ENCODE data around the gene S100B.

S100B gene

GRCh38 chr21:46604975-46605766, at the start of gene S100B:
Gene S100B, minus strand, starts transcription at chr21:46605082. Its CDS starts 2,667 bp downstream, at chr21:46602415.
- no peak for DNase-seq (ENCODE audit: low read depth)
- H3K4me3 ChIP-seq (ENCODE audit: control insufficient read depth, low read depth, low read length), result no peak within 1 kb of the TSS
- no peak for TF ChIP-seq CTCF (IDR thresholded peaks at IDR 0.05; ENCODE audit: control insufficient read depth, insufficient read depth, low read depth, low read length, missing control alignments)

GRCh38 chr21:46651121-46651520, 46.2 kb upstream of the S100B start:
- H3K4me3 ChIP-seq (ENCODE audit: control insufficient read depth, low read depth, low read length), result no peak overlapping the region
- TF ChIP-seq CTCF (IDR thresholded peaks at IDR 0.05; ENCODE audit: control insufficient read depth, insufficient read depth, low read depth, low read length, missing control alignments), result no peak
- no peak for DNase-seq (ENCODE audit: low read depth)

GRCh38 chr21:46650476-46651098, 45.7 kb upstream of the S100B start:
- no peak for TF ChIP-seq CTCF (IDR thresholded peaks at IDR 0.05; ENCODE audit: control insufficient read depth, insufficient read depth, low read depth, low read length, missing control alignments)
- H3K4me3 ChIP-seq (ENCODE audit: control insufficient read depth, low read depth, low read length), result no peak overlapping the region
- no peak for DNase-seq (ENCODE audit: low read depth)

GRCh38 chr21:46649356-46649755, 44.5 kb upstream of the S100B start:
- no peak overlapping the region for H3K4me3 ChIP-seq (ENCODE audit: control insufficient read depth, low read depth, low read length)
- TF ChIP-seq CTCF (IDR thresholded peaks at IDR 0.05; ENCODE audit: control insufficient read depth, insufficient read depth, low read depth, low read length, missing control alignments), result no peak
- no peak for DNase-seq (ENCODE audit: low read depth)

GRCh38 chr21:46648539-46648938, 43.7 kb upstream of the S100B start:
- no peak for TF ChIP-seq CTCF (IDR thresholded peaks at IDR 0.05; ENCODE audit: control insufficient read depth, insufficient read depth, low read depth, low read length, missing control alignments)
- DNase-seq (ENCODE audit: low read depth), result no peak
- no peak overlapping the region for H3K4me3 ChIP-seq (ENCODE audit: control insufficient read depth, low read depth, low read length)

GRCh38 chr21:46646541-46647154, 41.8 kb upstream of the S100B start:
- no peak for DNase-seq (ENCODE audit: low read depth)
- TF ChIP-seq CTCF (IDR thresholded peaks at IDR 0.05; ENCODE audit: control insufficient read depth, insufficient read depth, low read depth, low read length, missing control alignments), result no peak

More at GRCh38 chr21:46646541-46647154, 41.8 kb upstream of the S100B start:
- no peak overlapping the region for H3K4me3 ChIP-seq (ENCODE audit: control insufficient read depth, low read depth, low read length)

Data from AG09309 (cell line).